HG02642 (cell line): ENCODE measurements around the gene ZMAT3.
A peak's percentile ranks its signal among the peaks of the same experiment; 100 is the strongest.
"Not testable (repeated sequence)": the region's sequence is repeated elsewhere in the genome, so short reads cannot be mapped to it uniquely, and the experiment has no call there.

Source experiments
- ATAC-seq: cut with Tn5 transposase; IDR thresholded peaks from one replicate; pipeline ENCODE4 v1.9.1; 2021; ENCODE audit warnings: mild to moderate bottlenecking; ENCODE audit not compliant: unreplicated experiment, poor library complexity

Gene ZMAT3

DNA sequence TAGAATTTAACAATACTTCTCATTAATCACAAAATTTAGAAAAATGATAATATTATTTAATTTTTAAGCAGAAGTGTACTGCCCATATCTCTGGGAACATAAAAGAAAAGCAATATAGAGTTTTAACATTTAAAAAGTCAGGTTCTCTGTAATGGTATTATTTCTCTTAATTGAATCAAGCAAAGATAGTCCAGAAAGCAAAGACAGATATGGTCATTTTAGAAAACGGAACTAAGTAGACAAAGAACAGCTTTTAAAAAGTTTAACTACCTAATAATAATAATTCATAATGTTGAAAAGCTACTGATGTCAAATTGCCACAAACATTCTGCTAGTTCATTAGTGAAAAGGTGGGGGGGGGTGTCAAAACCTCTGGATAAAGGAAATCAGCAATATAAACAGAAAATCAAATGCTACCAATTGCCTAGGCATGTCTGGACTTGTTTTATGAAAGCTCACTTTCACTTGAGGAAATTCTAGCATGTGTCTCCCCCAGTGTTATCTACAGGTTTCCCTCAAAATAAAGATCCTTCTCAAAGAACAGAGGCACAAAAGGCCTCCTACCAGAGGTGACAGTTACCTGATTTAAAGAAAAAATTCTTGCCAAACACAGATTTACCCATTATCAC is 1.7 kb downstream of the ZMAT3 start:
- no peak for ATAC-seq

DNA sequence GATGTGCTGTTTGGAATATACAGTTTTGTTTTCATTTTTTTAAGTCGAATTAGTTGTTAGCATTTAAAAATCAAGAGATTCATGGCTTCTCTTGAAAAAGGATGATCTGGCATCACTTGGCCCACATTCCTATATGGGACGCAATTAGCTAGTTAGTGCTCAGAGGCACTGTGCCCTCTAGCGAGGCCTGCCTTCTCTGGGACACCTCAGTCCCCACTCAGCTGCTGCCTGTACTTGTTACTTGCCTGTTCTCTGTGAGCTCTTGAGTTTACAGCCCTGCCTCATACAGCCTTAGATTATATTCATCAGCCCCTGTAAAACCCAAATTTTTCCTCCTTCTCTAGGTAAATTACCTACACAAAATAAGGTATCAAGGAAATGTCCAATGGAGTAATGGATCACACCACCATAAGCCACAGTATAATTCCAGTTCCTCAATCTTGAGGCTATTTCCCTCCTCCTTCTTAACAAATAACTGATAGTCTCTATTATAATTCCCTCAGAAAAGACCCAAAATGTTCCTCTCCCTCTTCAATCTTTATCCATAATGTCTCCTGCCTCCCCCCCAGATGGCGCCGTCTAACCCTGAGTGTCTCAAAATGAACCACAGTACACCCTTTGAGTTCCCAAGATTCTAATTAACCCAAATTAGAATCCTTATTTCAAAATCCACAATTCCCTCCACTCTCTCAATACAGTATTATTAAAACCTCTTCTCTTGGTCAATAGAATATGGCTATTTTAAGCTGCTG is 2.7 kb downstream of the ZMAT3 start:
- ATAC-seq: no peak

DNA sequence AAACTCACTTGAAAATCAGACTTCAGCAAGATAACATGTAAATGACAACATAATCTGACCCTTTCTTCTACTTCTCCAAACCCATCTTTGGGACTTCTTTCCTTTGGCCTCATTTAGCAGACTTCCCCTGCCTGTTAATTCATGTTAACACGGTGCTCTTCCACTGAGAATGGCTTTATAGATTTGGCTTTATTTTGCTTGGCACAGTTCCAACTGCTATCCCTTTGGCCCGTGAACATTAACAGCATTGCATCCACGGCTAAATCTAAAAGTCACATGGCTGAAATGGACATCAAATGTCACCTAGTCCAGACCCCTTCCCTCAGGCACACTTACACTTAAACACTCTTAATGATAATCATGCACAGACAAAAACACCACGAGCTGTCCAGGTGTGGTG is 3.8 kb downstream of the ZMAT3 start:
- no peak for ATAC-seq

- ATAC-seq: no peak
Measured at GRCh38 chr3:179067291-179067690, 4.3 kb downstream of the ZMAT3 start.

DNA sequence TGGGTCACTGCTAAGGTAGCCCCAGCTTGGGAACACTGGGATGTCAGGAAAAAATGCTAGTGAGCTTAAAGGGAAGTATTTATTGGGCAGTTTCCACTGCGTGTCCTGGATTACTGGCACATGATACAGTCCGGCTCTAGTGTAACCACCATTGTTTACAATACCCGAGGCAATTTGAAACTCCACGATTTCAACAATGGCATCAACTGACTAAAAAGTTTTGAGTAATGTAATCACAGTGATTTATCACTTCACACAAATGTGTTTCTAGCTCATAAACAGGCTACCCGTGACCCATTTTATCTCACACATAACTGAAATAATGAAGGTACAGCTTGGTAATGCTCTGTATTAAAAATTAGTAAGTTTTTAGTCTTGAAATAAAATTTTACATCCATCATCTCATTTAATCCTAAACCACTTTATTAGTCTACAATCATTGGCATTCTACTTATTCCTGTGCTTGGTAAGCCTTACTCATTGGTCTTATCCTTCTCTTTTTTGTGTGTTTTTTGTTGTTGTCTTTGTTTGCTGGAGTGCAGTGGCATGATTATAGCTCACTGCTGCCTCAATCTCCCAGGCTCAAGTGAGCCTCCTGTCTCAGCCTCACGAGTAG is 7.6 kb downstream of the ZMAT3 start:
- no peak for ATAC-seq

- ATAC-seq: no peak
Measured at GRCh38 chr3:179056326-179056725, 15.3 kb downstream of the ZMAT3 start.

DNA sequence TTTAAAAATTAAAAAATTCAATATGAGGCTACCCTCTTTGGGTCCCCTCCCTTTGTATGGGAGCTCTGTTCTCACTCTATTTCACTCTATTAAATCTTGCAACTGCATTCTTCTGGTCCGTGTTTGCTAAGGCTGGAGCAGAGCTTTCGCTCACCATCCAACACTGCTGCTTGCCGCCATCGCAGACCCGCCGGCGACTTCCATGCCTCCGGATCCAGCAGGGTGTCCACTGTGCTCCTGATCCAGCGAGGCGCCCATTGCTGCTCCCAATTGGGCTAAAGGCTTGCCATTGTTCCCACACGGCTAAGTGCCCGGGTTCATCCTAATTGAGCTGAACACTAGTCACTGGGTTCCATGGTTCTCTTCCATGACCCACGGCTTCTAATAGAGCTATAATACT is 17.0 kb downstream of the ZMAT3 start:
- not testable (repeated sequence) for ATAC-seq

DNA sequence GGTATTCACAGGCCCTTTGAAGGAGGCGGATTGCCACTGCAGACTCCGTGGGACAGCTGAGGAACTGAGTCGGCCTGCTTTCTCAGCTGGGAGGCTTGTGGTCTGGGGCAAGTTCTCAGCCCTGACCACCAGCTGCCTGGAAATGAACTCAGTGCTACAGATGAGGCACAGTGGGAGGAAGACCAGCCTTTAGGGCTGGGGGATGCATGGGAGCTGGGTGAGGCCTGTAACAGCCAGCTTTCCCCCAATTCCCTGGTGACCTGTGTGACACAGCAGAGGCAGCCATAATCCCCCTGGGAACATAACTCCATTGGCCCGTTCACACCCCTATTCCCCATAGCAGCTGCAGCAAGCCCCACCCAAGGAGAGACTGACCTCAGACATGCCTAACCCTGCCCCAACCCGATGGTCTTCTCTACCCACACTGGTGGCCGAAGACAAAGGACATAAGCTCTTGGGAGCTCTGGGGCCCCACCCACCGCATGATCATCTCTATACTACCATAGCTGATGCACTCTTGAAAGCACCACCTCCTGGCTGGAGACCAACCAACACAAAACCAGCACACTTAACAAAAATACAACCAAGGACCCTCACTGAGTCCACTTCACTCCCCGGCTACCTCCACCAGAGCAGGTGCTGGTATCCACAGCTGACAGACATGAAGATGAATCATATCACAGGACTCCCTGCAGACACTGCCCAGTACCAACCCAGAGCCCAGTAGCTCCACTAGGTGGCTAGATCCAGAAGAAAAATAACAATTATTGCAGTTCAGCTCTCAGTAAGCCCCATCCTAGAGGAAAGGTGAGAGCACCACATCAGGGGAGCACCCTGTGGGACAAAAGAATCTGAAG is 24.9 kb downstream of the ZMAT3 start:
- ATAC-seq: peak; percentile 89

- ATAC-seq: peak; percentile 49
Measured at GRCh38 chr3:179045719-179046402, 25.7 kb downstream of the ZMAT3 start.

DNA sequence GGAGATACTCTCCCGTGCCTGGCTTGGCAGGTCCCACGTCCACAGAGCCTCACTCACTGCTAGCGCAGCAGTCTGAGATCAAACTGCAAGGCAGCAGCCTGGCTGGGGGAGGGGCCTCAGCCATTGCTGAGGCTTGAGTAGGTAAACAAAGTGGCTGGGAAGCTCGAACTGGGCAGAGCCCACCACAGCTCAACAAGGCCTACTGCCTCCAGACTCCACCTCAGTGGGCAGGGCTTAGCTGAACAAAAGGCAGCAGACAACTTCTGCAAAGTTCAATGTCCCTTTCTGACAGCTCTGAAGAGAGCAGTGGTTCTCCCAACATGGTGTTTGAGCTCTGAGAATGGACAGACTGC is 32.7 kb downstream of the ZMAT3 start:
- ATAC-seq: not testable (repeated sequence)

DNA sequence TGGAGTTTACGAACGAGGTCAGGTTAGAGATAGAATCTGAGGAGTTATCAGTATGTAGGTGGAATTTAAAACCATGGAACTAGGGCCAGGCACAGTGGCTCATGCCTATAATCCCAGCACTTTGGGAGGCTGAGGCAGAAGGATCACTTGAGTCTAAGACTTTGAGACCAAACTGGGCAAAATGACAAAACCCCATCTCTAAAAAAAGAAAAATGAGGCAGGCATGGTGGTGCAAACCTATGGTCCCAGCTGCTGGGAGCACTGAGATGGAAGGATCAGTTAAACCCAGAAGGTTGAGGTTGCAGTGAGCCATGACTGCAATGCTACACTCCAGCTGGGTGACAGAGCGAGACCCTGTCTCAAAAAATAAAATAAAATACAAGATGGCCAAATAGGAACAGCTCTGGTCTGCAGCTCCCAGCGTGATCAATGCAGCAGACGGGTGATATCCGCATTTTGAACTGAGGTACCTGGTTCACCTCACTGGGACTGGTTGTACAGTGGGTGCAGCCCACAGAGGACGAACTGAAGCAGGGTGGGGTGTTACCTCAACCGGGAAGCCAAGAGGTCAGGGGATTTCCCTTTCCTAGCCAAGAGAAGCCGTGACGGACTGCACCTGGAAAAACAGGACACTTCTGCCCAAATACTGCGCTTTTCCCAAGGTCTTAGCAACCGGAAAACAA is 33.3 kb downstream of the ZMAT3 start:
- no peak for ATAC-seq

DNA sequence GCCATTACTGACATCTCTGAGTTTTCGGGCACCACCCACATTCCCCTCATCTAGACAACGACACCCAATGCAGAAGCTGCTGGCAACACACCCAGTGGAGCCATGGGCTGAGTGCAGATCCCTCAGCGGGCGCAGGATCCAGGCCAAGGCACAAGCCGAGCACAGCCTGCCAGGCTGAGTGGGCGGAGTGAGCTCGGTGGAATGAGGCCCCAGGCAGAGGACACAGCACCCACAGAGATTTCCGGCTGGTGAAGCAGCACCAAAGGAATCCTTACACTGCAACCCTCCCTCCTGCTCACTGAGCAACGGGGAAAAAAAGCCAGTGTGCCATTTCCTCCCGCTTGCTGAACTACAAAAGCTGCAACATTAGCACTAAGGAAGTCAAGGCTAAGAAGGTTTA is 34.3 kb downstream of the ZMAT3 start:
- ATAC-seq: peak; percentile 52

GRCh38 chr3:179036626-179037300 is 34.8 kb downstream of the ZMAT3 start:
- ATAC-seq: no peak

- no peak for ATAC-seq
Measured at GRCh38 chr3:179036226-179036625, 35.4 kb downstream of the ZMAT3 start.

- ATAC-seq: no peak
Measured at GRCh38 chr3:179035232-179035631, 36.4 kb downstream of the ZMAT3 start.

- not testable (repeated sequence) for ATAC-seq
Measured at GRCh38 chr3:179033304-179033657, 38.3 kb downstream of the ZMAT3 start.

DNA sequence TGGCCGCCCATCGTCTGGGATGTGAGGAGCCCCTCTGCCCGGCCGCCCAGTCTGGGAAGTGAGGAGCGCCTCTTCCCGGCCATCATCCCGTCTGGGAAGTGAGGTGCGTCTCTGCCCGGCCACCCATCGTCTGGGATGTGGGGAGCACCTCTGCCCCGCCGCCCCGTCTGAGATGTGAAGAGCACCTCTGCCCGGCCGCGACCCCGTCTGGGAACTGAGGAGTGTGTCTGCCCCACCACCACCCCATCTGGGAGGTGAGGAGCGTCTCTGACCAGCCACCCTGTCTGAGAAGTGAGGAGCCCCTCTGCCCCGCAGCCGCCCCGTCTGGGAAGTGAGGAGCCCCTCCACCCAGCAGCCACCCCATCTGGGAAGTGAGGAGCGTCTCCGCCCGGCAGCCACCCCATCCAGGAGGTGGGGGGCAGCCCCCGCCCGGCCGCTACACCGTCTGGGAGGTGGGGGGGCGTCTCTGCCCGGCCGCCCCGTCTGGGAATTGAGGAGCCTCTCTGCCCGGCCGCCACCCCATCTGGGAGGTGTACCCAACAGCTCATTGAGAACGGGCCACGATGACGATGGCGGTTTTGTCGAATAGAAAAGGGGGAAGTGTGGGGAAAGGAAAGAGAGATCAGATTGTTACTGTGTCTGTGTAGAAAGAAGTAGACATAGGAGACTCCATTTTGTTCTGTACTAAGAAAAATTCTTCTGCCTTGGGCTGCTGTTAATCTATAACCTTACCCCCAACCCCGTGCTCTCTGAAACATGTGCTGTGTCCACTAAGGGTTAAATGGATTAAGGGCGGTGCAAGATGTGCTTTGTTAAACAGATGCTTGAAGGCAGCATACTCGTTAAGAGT is 38.9 kb downstream of the ZMAT3 start:
- ATAC-seq: not testable (repeated sequence)

DNA sequence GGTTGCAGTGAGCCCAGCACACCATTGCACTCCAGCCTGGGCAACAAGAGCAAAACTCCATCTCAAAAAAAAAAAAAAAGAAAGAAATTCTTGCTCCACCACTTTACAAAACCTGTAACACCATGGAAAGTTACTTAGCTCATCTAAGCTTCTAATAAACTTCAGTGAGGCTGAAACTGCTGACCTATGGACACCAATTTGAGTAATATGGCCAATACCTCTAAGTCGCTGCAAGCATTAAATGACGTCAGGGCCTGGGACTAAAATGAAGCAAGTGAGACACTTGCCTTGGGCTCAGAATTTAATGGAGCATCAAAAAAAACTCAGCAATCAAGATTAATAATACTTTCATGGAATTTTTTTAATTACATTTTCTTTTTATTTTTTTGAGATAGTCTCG is 42.5 kb downstream of the ZMAT3 start:
- no peak for ATAC-seq
